Gastrocnemius medialis (tissue), 4 donors: ENCODE measurements around the gene ERBB2. TPM values are rescaled to one million over a fixed set of nuclear protein-coding genes. Genes with fewer than 3 reads are reported as not detected.

ENCODE experiments used
- ATAC-seq, 2 donors: fragments of 150-250 bp; one replicate each; pipeline ENCODE4 v1.9.1; 2016
- DNase-seq, 2 donors: peaks; one replicate each; pipeline ENCODE4 v3.0.0-alpha.2; 2019
- H3K27ac ChIP-seq, 4 donors: fragments of 200-600 bp; sonication (generic); 1 replicate in 1 of 4; 2 replicates in 3 of 4; pipeline ENCODE4 v1.5.1; 2016 to 2018; ENCODE audit warnings: mild to moderate bottlenecking in 2 of 4, moderate library complexity in 1 of 4
- H3K27me3 ChIP-seq, 3 donors: fragments of 200-600 bp; sonication (generic) in 2 of 3; 1 replicate in 1 of 3; 2 replicates in 2 of 3; pipeline versions ENCODE4 v1.5.1 to v1.6.0; 2016 to 2019; ENCODE audit warnings: mild to moderate bottlenecking in 1 of 3, moderate library complexity in 1 of 3
- H3K36me3 ChIP-seq, 2 donors: fragments of 200-600 bp; sonication (generic) in 1 of 2; one replicate each; pipeline ENCODE4 v1.5.1; 2017 to 2018
- H3K4me1 ChIP-seq, 2 donors: fragments of 200-600 bp; sonication (generic) in 1 of 2; one replicate each; pipeline ENCODE4 v1.5.1; 2016 to 2017; ENCODE audit warnings: mild to moderate bottlenecking in 2 of 2
- H3K4me3 ChIP-seq, 4 donors: fragments of 200-600 bp; sonication (generic) in 3 of 4; 1 replicate in 1 of 4; 2 replicates in 3 of 4; pipeline ENCODE4 v1.5.1; 2016 to 2019; ENCODE audit warnings: mild to moderate bottlenecking in 2 of 4
- H3K9me3 ChIP-seq, 3 donors: fragments of 200-600 bp; sonication (generic) in 2 of 3; 1 replicate in 1 of 3; 2 replicates in 2 of 3; pipeline ENCODE4 v1.5.1; 2016 to 2019
- CTCF ChIP-seq, 5 experiments: fragments of 450-650 bp in 3 of 5; fragments of 200-600 bp in 2 of 5; sonication (generic) in 2 of 5; IDR thresholded peaks in 4 of 5; conservative IDR thresholded peaks in 1 of 5; 1 replicate in 4 of 5; 2 replicates in 1 of 5; pipeline ENCODE4 v1.5.1; 2016 to 2019; ENCODE audit warnings: antibody characterized with exemption in 5 of 5, mild to moderate bottlenecking in 3 of 5, moderate library complexity in 3 of 5
- POLR2A ChIP-seq, 2 donors: fragments of 450-650 bp; IDR thresholded peaks; one replicate each; pipeline ENCODE4 v1.6.1; 2017; ENCODE audit warnings: antibody characterized with exemption in 2 of 2, mild to moderate bottlenecking in 2 of 2, moderate library complexity in 2 of 2
- in situ Hi-C, 4 donors: fragments of 200-750 bp; cut with MboI; loops; one replicate each; pipeline versions ENCODE4 v1.15.0 to v1.8.0; 2017; ENCODE audit warnings: low sequenced_read_pairs in 4 of 4
- intact Hi-C: fragments of 100-400 bp; cut with DNase I; formaldehyde crosslinking; loops from one replicate; pipeline ENCODE4 v1.15.1; 2023; ENCODE audit warnings: low total_unique reads
- total RNA-seq, 4 donors: library from RNA; depleted of rRNA; stranded (reverse); fragments of >200 nt; gene quantifications; one replicate each; pipeline versions ENCODE4 v1.1.0 to v1.2.3, GENCODE V29; 2016

The ERBB2 gene
- total RNA-seq, 4 donors from 2014 or later = 6.0 to 26.4 (median 15.3) TPM

GRCh38 chr17:39742126-39742855, 42.4 kb downstream of the ERBB2 start:
- H3K27ac ChIP-seq = no peak overlapping the region
- H3K4me1 ChIP-seq = peaks cover 6 to 22% of the 10 kb centered on the region in 2 donors
- no peaks in the 10 kb centered on the region for H3K36me3 ChIP-seq
- no peak for ATAC-seq
- H3K27me3 ChIP-seq = peaks cover 41 to 59% (median 48%) of the 10 kb centered on the region in 3 donors
- TF ChIP-seq CTCF (IDR thresholded peaks at IDR 0.05 in 4 of 5, conservative IDR thresholded peaks at IDR 0.05 in 1 of 5) = no peak
- TF ChIP-seq POLR2A (IDR thresholded peaks at IDR 0.05) = no peak
- no peaks in the 10 kb centered on the region for H3K9me3 ChIP-seq
- DNase-seq = no peak
- no peak overlapping the region for H3K4me3 ChIP-seq
- intact Hi-C loops (no loop called here), in situ Hi-C loops (no loop called here)

- no peak for DNase-seq
- Histone ChIP-seq H3K36me3 (no peaks in the 10 kb centered on the region), H3K27me3 (peaks cover 35 to 53% (median 42%) of the 10 kb centered on the region in 3 donors), H3K4me3 (no peak overlapping the region), H3K27ac (no peak overlapping the region), H3K9me3 (no peaks in the 10 kb centered on the region), H3K4me1 (peaks cover 6 to 19% of the 10 kb centered on the region in 2 donors)
- intact Hi-C loops = no loop called here
- ATAC-seq = no peak
- in situ Hi-C loops = no loop called here
- TF ChIP-seq CTCF (IDR thresholded peaks at IDR 0.05 in 4 of 5, conservative IDR thresholded peaks at IDR 0.05 in 1 of 5) (no peak), POLR2A (IDR thresholded peaks at IDR 0.05) (no peak)
These were observed 43.1 kb downstream of the ERBB2 start for GRCh38 chr17:39742856-39743436.

- Histone ChIP-seq H3K27ac (no peak overlapping the region), H3K27me3 (peaks cover 28 to 40% (median 29%) of the 10 kb centered on the region in 3 donors), H3K4me3 (no peak overlapping the region), H3K36me3 (no peaks in the 10 kb centered on the region), H3K4me1 (peaks cover 4 to 9% of the 10 kb centered on the region in 2 donors), H3K9me3 (no peaks in the 10 kb centered on the region)
- in situ Hi-C loops = no loop called here
- no peak for TF ChIP-seq CTCF (IDR thresholded peaks at IDR 0.05 in 4 of 5, conservative IDR thresholded peaks at IDR 0.05 in 1 of 5)
- no peak for TF ChIP-seq POLR2A (IDR thresholded peaks at IDR 0.05)
- intact Hi-C loops = no loop called here
- ATAC-seq (no peak), DNase-seq (no peak)
These were observed 44.4 kb downstream of the ERBB2 start for GRCh38 chr17:39744075-39744835.

GRCh38 chr17:39744836-39745215, 45.0 kb downstream of the ERBB2 start:
- no peak for TF ChIP-seq CTCF (IDR thresholded peaks at IDR 0.05 in 4 of 5, conservative IDR thresholded peaks at IDR 0.05 in 1 of 5)
- no peak for TF ChIP-seq POLR2A (IDR thresholded peaks at IDR 0.05)
- ATAC-seq = no peak
- DNase-seq = no peak
- in situ Hi-C loops = no loop called here
- H3K36me3 ChIP-seq = no peaks in the 10 kb centered on the region
- H3K4me3 ChIP-seq = no peak overlapping the region
- H3K27me3 ChIP-seq = peaks cover 22 to 34% (median 23%) of the 10 kb centered on the region in 3 donors
- intact Hi-C loops = no loop called here
- H3K27ac ChIP-seq = no peak overlapping the region
- peaks cover 0 to 3% of the 10 kb centered on the region in 2 donors for H3K4me1 ChIP-seq
- H3K9me3 ChIP-seq = no peaks in the 10 kb centered on the region
